ENCODE measurements around the gene FBXL20. TPM values are rescaled to one million over a fixed set of nuclear protein-coding genes. Genes with fewer than 3 reads are reported as not detected.

FBXL20 gene
- total RNA-seq, 1 experiment from 2014 or later = 9.7 TPM

DNA sequence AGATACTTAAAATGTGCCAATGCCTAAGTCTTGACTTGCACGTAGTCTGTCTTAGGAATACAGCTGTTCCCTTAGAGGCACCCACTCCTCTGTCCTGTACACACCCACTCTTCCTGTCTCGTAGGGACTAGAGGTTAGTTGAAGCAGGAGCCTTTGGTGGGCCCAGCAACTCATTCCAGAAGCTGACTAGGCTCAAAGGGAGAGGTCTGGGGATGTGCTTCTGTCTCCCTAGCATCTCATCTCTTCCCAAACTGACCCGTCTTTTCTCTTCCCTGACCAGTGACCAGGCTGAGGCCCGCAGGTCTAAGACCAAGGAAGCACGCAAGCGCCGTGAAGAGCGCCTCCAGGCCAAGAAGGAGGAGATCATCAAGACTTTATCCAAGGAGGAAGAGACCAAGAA is 197.2 kb downstream of the FBXL20 start:
- ChIA-PET POLR2A (no interaction called here), CTCF (interaction anchor here (0.6 to 15.9 kb wide), 3 partner anchors 36 to 344 kb away, joined by 3 to 626 read pairs (median 3); no protein-coding TSS in a partner anchor)
- ATAC-seq = no peak
- no peak for DNase-seq (ENCODE audit: low spot score)
- peaks cover 50% of the 10 kb centered on the region for H3K36me3 Mint-ChIP-seq
- no peaks in the 10 kb centered on the region for H3K9me3 Mint-ChIP-seq
- no peaks in the 10 kb centered on the region; the same call in 1 of the 2 replicates for H3K27me3 Mint-ChIP-seq (ENCODE audit: low read depth)
- TF ChIP-seq, protein P1, sequence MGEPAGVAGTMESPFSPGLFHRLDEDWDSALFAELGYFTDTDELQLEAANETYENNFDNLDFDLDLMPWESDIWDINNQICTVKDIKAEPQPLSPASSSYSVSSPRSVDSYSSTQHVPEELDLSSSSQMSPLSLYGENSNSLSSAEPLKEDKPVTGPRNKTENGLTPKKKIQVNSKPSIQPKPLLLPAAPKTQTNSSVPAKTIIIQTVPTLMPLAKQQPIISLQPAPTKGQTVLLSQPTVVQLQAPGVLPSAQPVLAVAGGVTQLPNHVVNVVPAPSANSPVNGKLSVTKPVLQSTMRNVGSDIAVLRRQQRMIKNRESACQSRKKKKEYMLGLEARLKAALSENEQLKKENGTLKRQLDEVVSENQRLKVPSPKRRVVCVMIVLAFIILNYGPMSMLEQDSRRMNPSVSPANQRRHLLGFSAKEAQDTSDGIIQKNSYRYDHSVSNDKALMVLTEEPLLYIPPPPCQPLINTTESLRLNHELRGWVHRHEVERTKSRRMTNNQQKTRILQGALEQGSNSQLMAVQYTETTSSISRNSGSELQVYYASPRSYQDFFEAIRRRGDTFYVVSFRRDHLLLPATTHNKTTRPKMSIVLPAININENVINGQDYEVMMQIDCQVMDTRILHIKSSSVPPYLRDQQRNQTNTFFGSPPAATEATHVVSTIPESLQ (CRISPR knock-in tag; IDR thresholded peaks at IDR 0.05) = no peak
- no peak for TF ChIP-seq SMAD3 (CRISPR knock-in tag; IDR thresholded peaks at IDR 0.05; ENCODE audit: borderline replicate concordance)
- TF ChIP-seq GRHL2 (CRISPR knock-in tag; IDR thresholded peaks at IDR 0.05; ENCODE audit: insufficient replicate concordance, severe bottlenecking) = no peak
- no peak for TF ChIP-seq JUN (CRISPR knock-in tag; IDR thresholded peaks at IDR 0.05)
- TF ChIP-seq ZNF416 (CRISPR knock-in tag; IDR thresholded peaks at IDR 0.05) = no peak
- TF ChIP-seq, protein P2, sequence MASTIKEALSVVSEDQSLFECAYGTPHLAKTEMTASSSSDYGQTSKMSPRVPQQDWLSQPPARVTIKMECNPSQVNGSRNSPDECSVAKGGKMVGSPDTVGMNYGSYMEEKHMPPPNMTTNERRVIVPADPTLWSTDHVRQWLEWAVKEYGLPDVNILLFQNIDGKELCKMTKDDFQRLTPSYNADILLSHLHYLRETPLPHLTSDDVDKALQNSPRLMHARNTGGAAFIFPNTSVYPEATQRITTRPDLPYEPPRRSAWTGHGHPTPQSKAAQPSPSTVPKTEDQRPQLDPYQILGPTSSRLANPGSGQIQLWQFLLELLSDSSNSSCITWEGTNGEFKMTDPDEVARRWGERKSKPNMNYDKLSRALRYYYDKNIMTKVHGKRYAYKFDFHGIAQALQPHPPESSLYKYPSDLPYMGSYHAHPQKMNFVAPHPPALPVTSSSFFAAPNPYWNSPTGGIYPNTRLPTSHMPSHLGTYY (CRISPR knock-in tag; IDR thresholded peaks at IDR 0.05) = no peak
- TF ChIP-seq ZNF121 (CRISPR knock-in tag; IDR thresholded peaks at IDR 0.05) = no peak
- TF ChIP-seq, protein P3, sequence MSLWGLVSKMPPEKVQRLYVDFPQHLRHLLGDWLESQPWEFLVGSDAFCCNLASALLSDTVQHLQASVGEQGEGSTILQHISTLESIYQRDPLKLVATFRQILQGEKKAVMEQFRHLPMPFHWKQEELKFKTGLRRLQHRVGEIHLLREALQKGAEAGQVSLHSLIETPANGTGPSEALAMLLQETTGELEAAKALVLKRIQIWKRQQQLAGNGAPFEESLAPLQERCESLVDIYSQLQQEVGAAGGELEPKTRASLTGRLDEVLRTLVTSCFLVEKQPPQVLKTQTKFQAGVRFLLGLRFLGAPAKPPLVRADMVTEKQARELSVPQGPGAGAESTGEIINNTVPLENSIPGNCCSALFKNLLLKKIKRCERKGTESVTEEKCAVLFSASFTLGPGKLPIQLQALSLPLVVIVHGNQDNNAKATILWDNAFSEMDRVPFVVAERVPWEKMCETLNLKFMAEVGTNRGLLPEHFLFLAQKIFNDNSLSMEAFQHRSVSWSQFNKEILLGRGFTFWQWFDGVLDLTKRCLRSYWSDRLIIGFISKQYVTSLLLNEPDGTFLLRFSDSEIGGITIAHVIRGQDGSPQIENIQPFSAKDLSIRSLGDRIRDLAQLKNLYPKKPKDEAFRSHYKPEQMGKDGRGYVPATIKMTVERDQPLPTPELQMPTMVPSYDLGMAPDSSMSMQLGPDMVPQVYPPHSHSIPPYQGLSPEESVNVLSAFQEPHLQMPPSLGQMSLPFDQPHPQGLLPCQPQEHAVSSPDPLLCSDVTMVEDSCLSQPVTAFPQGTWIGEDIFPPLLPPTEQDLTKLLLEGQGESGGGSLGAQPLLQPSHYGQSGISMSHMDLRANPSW (CRISPR knock-in tag; conservative IDR thresholded peaks at IDR 0.05; ENCODE audit: low read depth) = no peak
- TF ChIP-seq, protein P4, sequence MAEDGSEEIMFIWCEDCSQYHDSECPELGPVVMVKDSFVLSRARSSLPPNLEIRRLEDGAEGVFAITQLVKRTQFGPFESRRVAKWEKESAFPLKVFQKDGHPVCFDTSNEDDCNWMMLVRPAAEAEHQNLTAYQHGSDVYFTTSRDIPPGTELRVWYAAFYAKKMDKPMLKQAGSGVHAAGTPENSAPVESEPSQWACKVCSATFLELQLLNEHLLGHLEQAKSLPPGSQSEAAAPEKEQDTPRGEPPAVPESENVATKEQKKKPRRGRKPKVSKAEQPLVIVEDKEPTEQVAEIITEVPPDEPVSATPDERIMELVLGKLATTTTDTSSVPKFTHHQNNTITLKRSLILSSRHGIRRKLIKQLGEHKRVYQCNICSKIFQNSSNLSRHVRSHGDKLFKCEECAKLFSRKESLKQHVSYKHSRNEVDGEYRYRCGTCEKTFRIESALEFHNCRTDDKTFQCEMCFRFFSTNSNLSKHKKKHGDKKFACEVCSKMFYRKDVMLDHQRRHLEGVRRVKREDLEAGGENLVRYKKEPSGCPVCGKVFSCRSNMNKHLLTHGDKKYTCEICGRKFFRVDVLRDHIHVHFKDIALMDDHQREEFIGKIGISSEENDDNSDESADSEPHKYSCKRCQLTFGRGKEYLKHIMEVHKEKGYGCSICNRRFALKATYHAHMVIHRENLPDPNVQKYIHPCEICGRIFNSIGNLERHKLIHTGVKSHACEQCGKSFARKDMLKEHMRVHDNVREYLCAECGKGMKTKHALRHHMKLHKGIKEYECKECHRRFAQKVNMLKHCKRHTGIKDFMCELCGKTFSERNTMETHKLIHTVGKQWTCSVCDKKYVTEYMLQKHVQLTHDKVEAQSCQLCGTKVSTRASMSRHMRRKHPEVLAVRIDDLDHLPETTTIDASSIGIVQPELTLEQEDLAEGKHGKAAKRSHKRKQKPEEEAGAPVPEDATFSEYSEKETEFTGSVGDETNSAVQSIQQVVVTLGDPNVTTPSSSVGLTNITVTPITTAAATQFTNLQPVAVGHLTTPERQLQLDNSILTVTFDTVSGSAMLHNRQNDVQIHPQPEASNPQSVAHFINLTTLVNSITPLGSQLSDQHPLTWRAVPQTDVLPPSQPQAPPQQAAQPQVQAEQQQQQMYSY (CRISPR knock-in tag; IDR thresholded peaks at IDR 0.05) = no peak
- TF ChIP-seq MYBL2 (CRISPR knock-in tag; IDR thresholded peaks at IDR 0.05) = no peak
- TF ChIP-seq, protein P5, sequence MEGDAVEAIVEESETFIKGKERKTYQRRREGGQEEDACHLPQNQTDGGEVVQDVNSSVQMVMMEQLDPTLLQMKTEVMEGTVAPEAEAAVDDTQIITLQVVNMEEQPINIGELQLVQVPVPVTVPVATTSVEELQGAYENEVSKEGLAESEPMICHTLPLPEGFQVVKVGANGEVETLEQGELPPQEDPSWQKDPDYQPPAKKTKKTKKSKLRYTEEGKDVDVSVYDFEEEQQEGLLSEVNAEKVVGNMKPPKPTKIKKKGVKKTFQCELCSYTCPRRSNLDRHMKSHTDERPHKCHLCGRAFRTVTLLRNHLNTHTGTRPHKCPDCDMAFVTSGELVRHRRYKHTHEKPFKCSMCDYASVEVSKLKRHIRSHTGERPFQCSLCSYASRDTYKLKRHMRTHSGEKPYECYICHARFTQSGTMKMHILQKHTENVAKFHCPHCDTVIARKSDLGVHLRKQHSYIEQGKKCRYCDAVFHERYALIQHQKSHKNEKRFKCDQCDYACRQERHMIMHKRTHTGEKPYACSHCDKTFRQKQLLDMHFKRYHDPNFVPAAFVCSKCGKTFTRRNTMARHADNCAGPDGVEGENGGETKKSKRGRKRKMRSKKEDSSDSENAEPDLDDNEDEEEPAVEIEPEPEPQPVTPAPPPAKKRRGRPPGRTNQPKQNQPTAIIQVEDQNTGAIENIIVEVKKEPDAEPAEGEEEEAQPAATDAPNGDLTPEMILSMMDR (IDR thresholded peaks at IDR 0.05) = no peak
- no peak for TF ChIP-seq CBFB (CRISPR knock-in tag; IDR thresholded peaks at IDR 0.05; ENCODE audit: low read depth)
- no peak for TF ChIP-seq TEAD1 (CRISPR knock-in tag; IDR thresholded peaks at IDR 0.05)
- TF ChIP-seq ZNF396 (CRISPR knock-in tag; IDR thresholded peaks at IDR 0.05; ENCODE audit: borderline replicate concordance) = no peak
- H3K4me1 Mint-ChIP-seq = peaks cover 46% of the 10 kb centered on the region
- no peak overlapping the region for H3K27ac Mint-ChIP-seq
- H3K4me3 Mint-ChIP-seq = no peak overlapping the region

Other genes with a start within 250 kb of the FBXL20 start
- gene PLXDC1, start 250.0 kb downstream of the FBXL20 start, total RNA-seq (2021) = 4.1 to 5.4 TPM (median 4.1 TPM) in 3 replicates
- not detected in 3 replicates for gene ARL5C, start 235.5 kb downstream of the FBXL20 start, total RNA-seq (2021)
- 11.2 to 17.0 TPM (median 11.9 TPM) in 3 replicates for gene CACNB1, start 204.0 kb downstream of the FBXL20 start, total RNA-seq (2021)
- 1,970 to 2,019 TPM (median 2,012 TPM) in 3 replicates for gene RPL19, start 201.3 kb downstream of the FBXL20 start, total RNA-seq (2021)
- 3.9 to 4.2 TPM (median 4.0 TPM) in 3 replicates for gene STAC2, start 175.7 kb downstream of the FBXL20 start, total RNA-seq (2021)
- 47.0 to 50.4 TPM (median 47.9 TPM) in 3 replicates for gene MED1, start 49.6 kb upstream of the FBXL20 start, total RNA-seq (2021)
- 58.4 to 61.6 TPM (median 59.5 TPM) in 3 replicates for gene CDK12, start 59.9 kb upstream of the FBXL20 start, total RNA-seq (2021)
- not detected in 3 replicates for gene NEUROD2, start 206.3 kb upstream of the FBXL20 start, total RNA-seq (2021)
- gene PPP1R1B, start 225.3 kb upstream of the FBXL20 start, total RNA-seq (2021) = 15.0 to 20.5 TPM (median 15.2 TPM) in 3 replicates
- gene STARD3, start 235.5 kb upstream of the FBXL20 start, total RNA-seq (2021) = 64.9 to 75.3 TPM (median 65.4 TPM) in 3 replicates

Data from WTC11 (cell line).